Erythroblast (primary cell): ENCODE data around the gene PARD3.

ENCODE experiments used
- DNase-seq, 2 experiments: peaks; one replicate each; lab custom pipeline; 2025; lab: John Stamatoyannopoulos, UW
- GATA1 ChIP-seq: IDR thresholded peaks from 2 replicates; pipeline ENCODE4 v1.6.1; 2011; ENCODE audit warnings: low read depth, mild to moderate bottlenecking, control low read depth, low read length, moderate library complexity
- POLR2A ChIP-seq: IDR thresholded peaks from 2 replicates; pipeline ENCODE4 v1.6.1; 2011; ENCODE audit warnings: mild to moderate bottlenecking, low read length

PARD3 gene

GRCh38 chr10:34570887-34571286, 244.2 kb downstream of the PARD3 start:
- DNase-seq, result no peak
- TF ChIP-seq GATA1 (no peak), POLR2A (no peak)

DNA sequence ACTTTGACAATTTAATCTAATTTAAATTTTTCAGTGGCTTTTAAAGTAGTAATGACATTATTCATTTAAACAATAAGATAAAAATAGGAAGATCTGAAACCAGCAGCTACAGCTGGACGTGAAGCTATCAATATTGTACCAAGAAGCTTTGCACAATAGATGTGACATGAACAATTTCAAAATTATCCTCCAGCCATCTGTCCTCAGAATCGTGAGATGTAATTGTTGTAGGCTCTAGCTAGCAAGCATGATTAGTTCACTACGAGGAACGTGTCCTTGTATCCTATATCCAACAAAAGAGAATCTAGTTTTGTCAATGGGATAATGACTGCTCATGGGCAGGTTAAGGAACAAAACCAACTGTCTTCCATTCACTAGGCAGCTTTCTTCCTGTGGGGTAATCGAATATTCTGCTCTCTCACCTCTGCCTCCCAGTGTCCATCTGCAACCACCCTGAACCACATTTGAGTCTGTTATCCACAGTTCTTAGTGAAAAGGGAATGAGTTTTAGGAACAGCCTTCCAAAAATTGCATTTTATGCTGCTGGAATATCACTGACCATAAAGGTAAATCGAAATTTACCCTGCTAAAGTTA, 247.3 kb downstream of the PARD3 start:
- TF ChIP-seq POLR2A (no peak), GATA1 (no peak)
- no peak for DNase-seq

DNA sequence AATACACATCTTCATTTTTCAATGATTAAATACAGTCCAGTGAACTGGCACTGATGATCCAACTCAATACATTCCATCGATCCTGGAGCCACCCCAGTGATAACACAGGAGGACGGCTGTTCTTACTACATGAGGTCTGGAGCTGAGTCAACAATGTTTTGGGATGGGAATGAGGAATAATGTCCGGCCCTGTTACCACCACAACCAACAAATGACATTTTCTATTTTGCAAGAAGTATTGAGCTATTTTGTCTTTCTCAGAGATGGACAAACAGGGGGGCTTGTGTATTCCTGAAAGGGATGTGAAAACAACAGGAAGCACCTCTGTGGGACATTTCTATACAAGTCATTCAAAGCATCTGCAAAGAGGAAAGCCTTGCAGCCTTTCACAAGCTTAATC, 249.2 kb downstream of the PARD3 start:
- DNase-seq, result no peak
- no peak for TF ChIP-seq POLR2A

DNA sequence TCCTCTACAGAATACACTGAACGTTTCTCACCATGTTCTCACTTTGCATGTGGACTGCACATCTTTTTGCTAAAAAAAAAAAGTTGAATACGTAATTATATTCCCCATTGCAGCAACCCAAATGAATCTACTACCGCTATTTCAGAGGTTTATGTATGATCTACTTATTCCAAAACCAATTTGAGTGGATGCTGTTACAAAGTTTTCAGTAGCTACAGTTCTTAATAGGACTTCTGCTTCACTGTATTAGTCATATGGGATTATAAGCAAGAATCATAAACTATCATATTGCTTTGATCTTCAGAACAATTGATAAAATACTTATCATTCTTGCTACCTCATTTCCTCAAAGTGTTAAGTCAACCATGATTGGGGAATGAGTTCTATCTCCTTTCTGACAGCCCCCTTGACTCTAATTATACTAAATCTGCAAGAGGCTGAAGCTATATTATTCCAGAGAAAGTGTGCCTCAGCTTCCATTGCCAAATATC, 257.0 kb downstream of the PARD3 start:
- no peak for TF ChIP-seq POLR2A
- no peak for TF ChIP-seq GATA1
- DNase-seq, result no peak

- no peak for TF ChIP-seq POLR2A
- no peak for TF ChIP-seq GATA1
- DNase-seq, result no peak
These were observed 257.9 kb downstream of the PARD3 start for GRCh38 chr10:34557173-34557572.

- DNase-seq, result no peak
- TF ChIP-seq POLR2A, result no peak
- no peak for TF ChIP-seq GATA1
These were observed 259.4 kb downstream of the PARD3 start for GRCh38 chr10:34555653-34556052.

- no peak for DNase-seq
- TF ChIP-seq POLR2A (no peak), GATA1 (no peak)
These were observed 261.3 kb downstream of the PARD3 start for GRCh38 chr10:34553747-34554146.

- TF ChIP-seq GATA1, result no peak
- no peak for TF ChIP-seq POLR2A
- no peak for DNase-seq
These were observed 263.8 kb downstream of the PARD3 start for GRCh38 chr10:34551295-34551694.

DNA sequence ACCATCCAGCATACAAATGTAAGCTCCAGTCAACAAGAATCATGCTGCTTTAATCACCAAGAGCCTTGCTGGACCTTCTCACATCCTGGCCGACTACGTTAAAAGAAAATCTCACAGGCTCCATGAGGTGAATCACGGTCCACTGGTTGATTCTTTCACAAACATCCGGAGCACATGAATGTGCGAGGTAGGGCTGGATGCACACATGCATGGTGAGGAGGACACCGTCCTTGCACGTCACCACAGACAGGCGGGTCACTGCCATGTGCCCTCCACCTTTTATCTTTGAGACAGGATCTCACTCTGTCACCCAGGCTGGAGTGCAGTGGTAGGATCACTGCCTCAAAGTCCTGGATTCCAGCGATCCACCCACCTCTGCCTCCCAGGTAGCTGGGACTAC, 265.1 kb downstream of the PARD3 start:
- TF ChIP-seq POLR2A, result no peak
- DNase-seq, result no peak

DNA sequence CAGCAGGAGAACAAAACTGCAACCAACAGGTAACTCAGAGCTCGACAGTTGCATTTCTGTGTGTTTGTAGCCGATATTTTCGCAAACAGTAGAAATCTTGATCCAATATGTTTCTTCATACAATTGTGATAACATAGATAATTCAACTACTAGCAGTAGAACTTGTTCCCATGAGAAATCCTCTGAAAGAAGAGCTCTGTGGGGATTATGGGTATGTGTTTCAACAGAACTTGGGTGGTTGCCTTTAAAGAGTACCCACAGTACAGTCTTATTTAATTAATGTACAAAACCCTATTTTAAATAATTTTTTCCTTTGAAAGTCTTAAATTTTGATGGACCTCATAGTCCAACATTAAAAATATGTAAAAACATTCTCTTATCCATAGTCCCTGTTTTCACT, 266.1 kb downstream of the PARD3 start:
- TF ChIP-seq POLR2A (no peak), GATA1 (no peak)
- DNase-seq, result no peak

GRCh38 chr10:34548466-34548865, 266.6 kb downstream of the PARD3 start:
- TF ChIP-seq POLR2A (no peak), GATA1 (no peak)
- DNase-seq, result no peak

GRCh38 chr10:34547695-34548094, 267.4 kb downstream of the PARD3 start:
- TF ChIP-seq POLR2A, result no peak
- no peak for TF ChIP-seq GATA1
- no peak for DNase-seq

GRCh38 chr10:34547291-34547690, 267.8 kb downstream of the PARD3 start:
- TF ChIP-seq GATA1, result no peak
- TF ChIP-seq POLR2A, result no peak
- DNase-seq, result no peak

GRCh38 chr10:34544400-34544799, 270.7 kb downstream of the PARD3 start:
- TF ChIP-seq POLR2A, result no peak
- TF ChIP-seq GATA1, result no peak
- DNase-seq, result no peak

DNA sequence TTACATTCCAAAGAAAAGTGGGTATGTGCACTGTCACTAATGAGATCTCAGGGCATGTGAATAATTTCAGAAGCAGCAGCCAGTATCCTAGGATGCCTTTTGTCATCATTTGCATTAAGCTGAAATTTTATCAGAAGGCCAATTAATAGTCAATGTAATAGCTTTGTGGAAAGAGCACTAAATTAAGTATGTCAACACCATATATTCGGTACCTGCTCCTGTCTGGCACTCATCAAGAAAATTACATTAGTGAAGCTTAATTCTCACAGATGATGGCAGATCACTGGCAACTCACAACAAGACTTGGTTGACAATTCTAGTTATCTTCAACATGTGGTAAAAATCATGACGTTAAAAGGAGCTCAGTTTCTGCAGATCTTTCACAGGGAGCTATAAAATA, 271.4 kb downstream of the PARD3 start:
- no peak for DNase-seq
- TF ChIP-seq GATA1, result no peak
- TF ChIP-seq POLR2A, result no peak
